Neural cell (in vitro differentiated cells): ENCODE measurements around the gene B4GALT1. TPM values are rescaled to one million over a fixed set of nuclear protein-coding genes. Genes with fewer than 3 reads are reported as not detected.

Experiments
- H2AFZ ChIP-seq: fragments of 200-600, 300-800 bp; sonication (generic), shearing (Covaris generic); 2 replicates; pipeline ENCODE4 v1.6.0; 2014; ENCODE audit warnings: low read depth, mild to moderate bottlenecking, antibody characterized with exemption, low read length, moderate library complexity
- H3F3A ChIP-seq: fragments of 200-600 bp; shearing (Covaris generic); 2 replicates; pipeline ENCODE4 v1.6.1; 2016; ENCODE audit warnings: mild to moderate bottlenecking, moderate library complexity, mixed read lengths, antibody characterized with exemption, low read length; ENCODE audit not compliant: insufficient read depth, poor library complexity, severe bottlenecking
- H3K27ac ChIP-seq: fragments of 200-600, 300-800 bp; sonication (generic), shearing (Covaris generic); 2 replicates; pipeline ENCODE4 v1.5.1; 2014; ENCODE audit warnings: mild to moderate bottlenecking, low read length, moderate library complexity
- H3K27me3 ChIP-seq: fragments of 300-800, 200-600 bp; sonication (generic), shearing (Covaris generic); 2 replicates; pipeline ENCODE4 v1.6.0; 2014; ENCODE audit warnings: mild to moderate bottlenecking, low read depth, low read length, moderate library complexity; ENCODE audit not compliant: insufficient read depth
- H3K36me3 ChIP-seq: fragments of 300-800, 200-600 bp; sonication (generic), shearing (Covaris generic); 2 replicates; pipeline ENCODE4 v1.5.1; 2014; ENCODE audit warnings: mild to moderate bottlenecking, antibody characterized with exemption, low read length, moderate library complexity; ENCODE audit not compliant: insufficient read depth
- H3K4me2 ChIP-seq: fragments of 300-800, 200-600 bp; sonication (generic), shearing (Covaris generic); 2 replicates; pipeline ENCODE4 v1.6.0; 2014; ENCODE audit warnings: mild to moderate bottlenecking, low read length
- H3K4me3 ChIP-seq: fragments of 300-800, 200-600 bp; sonication (generic), shearing (Covaris generic); 2 replicates; pipeline ENCODE4 v1.5.1; 2014; ENCODE audit warnings: mild to moderate bottlenecking, low read length, moderate library complexity
- H3K79me2 ChIP-seq: fragments of 200-600 bp; shearing (Covaris generic); replicated peaks from 2 replicates; pipeline ENCODE4 v1.6.0; 2014; ENCODE audit warnings: mild to moderate bottlenecking, low read length, moderate library complexity; ENCODE audit not compliant: insufficient read depth
- H3K9ac ChIP-seq: fragments of 300-800, 200-600 bp; sonication (generic), shearing (Covaris generic); 2 replicates; pipeline ENCODE4 v1.6.1; 2016; ENCODE audit warnings: mild to moderate bottlenecking, low read length, mixed read lengths
- H3K9me2 ChIP-seq: fragments of 200-600 bp; shearing (Covaris generic); 2 replicates; pipeline ENCODE4 v1.6.1; 2016; ENCODE audit warnings: mild to moderate bottlenecking, low read length, mixed read lengths; ENCODE audit not compliant: insufficient read depth
- H3K9me3 ChIP-seq: fragments of 200-600, 300-800 bp; sonication (generic), shearing (Covaris generic); 2 replicates; pipeline ENCODE4 v1.6.1; 2016; ENCODE audit warnings: mild to moderate bottlenecking, mixed run types, low read length, moderate library complexity, mixed read lengths
- H4K20me1 ChIP-seq: fragments of 200-600 bp; shearing (Covaris generic); 2 replicates; pipeline ENCODE4 v1.6.1; 2016; ENCODE audit warnings: mild to moderate bottlenecking, mixed run types; ENCODE audit not compliant: insufficient read depth
- CTCF ChIP-seq: fragments of 450-650 bp; IDR thresholded peaks from 2 replicates; pipeline ENCODE4 v1.5.1; 2014; ENCODE audit warnings: antibody characterized with exemption, mild to moderate bottlenecking, moderate library complexity; ENCODE audit not compliant: poor library complexity, severe bottlenecking
- EP300 ChIP-seq: fragments of 450-650 bp; conservative IDR thresholded peaks from 2 replicates; pipeline ENCODE4 v1.6.1; 2014; ENCODE audit warnings: antibody characterized with exemption, mild to moderate bottlenecking, moderate library complexity; ENCODE audit not compliant: poor library complexity, severe bottlenecking
- EZH2 ChIP-seq: fragments of 200-600, 300-800 bp; shearing (Covaris generic), sonication (generic); IDR thresholded peaks from 2 replicates; pipeline ENCODE4 v1.6.1; 2014; ENCODE audit warnings: antibody characterized with exemption, low read length, borderline replicate concordance, mild to moderate bottlenecking; ENCODE audit not compliant: insufficient read depth, poor library complexity, severe bottlenecking
- MXI1 ChIP-seq: fragments of 450-650 bp; conservative IDR thresholded peaks from 2 replicates; pipeline ENCODE4 v1.6.1; 2014; ENCODE audit warnings: antibody characterized with exemption, mild to moderate bottlenecking; ENCODE audit not compliant: poor library complexity, severe bottlenecking
- POLR2AphosphoS5 ChIP-seq: IDR thresholded peaks from 2 replicates; pipeline ENCODE4 v1.6.1; 2012
- RAD21 ChIP-seq: fragments of 450-650 bp; conservative IDR thresholded peaks from 2 replicates; pipeline ENCODE4 v1.6.1; 2014; ENCODE audit warnings: antibody characterized with exemption, mild to moderate bottlenecking, moderate library complexity
- REST ChIP-seq: IDR thresholded peaks from 2 replicates; pipeline ENCODE4 v1.6.1; 2012; ENCODE audit warnings: borderline replicate concordance
- SMC3 ChIP-seq: fragments of 450-650 bp; conservative IDR thresholded peaks from 2 replicates; pipeline ENCODE4 v1.6.1; 2014; ENCODE audit warnings: antibody characterized with exemption, mild to moderate bottlenecking, moderate library complexity; ENCODE audit not compliant: poor library complexity
- TAF1 ChIP-seq: IDR thresholded peaks from 2 replicates; pipeline ENCODE4 v1.6.1; 2012; ENCODE audit warnings: low read depth
- polyA plus RNA-seq: library from polyadenylated mRNA; depleted of rRNA; stranded (reverse); fragments of >200 nt; gene quantifications from 2 replicates; pipeline ENCODE4 v1.2.3, GENCODE V29; 2014

The B4GALT1 gene
- polyA plus RNA-seq, 1 donor from 2014 or later, result 0.41 TPM

DNA sequence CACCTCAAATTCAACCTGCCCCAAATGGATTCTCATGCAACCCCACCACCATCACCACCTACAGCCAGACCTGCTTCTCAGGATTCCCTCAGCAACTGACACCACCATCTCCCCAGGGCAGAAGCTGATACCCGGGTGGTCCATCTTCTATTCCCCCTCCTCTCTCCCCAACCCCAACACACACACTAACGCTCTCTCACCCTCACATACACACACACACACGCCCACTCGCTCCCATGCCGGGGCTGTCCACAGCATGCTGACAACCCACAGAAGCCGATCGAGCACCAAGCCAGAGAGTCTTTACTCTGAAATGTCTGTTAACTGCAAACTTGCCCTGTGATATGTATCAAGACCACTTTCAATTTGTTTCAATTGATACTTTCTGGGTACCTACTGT is 28.4 kb downstream of the B4GALT1 start:
- H3K4me2 ChIP-seq, result no peak overlapping the region
- no peaks in the 10 kb centered on the region for H3K36me3 ChIP-seq
- no peak overlapping the region for H3K9ac ChIP-seq
- H3K9me2 ChIP-seq, result no peaks in the 10 kb centered on the region
- H3K27ac ChIP-seq, result no peak overlapping the region
- no peaks in the 10 kb centered on the region for H3K79me2 ChIP-seq
- no peaks in the 10 kb centered on the region for H3F3A ChIP-seq
- no peak overlapping the region for H2AFZ ChIP-seq
- no peaks in the 10 kb centered on the region for H4K20me1 ChIP-seq
- no peak for TF ChIP-seq SMC3
- no peak for TF ChIP-seq EZH2
- no peak for TF ChIP-seq MXI1
- no peak for TF ChIP-seq TAF1
- TF ChIP-seq POLR2AphosphoS5, result no peak
- TF ChIP-seq REST, result no peak
- TF ChIP-seq RAD21, result no peak
- TF ChIP-seq CTCF, result no peak
- TF ChIP-seq EP300, result no peak
- H3K4me3 ChIP-seq, result no peak overlapping the region
- H3K27me3 ChIP-seq, result no peaks in the 10 kb centered on the region
- no peaks in the 10 kb centered on the region for H3K9me3 ChIP-seq

- Histone ChIP-seq H3K9me2 (no peaks in the 10 kb centered on the region), H3K9me3 (no peaks in the 10 kb centered on the region), H3K4me3 (no peak overlapping the region), H2AFZ (no peak overlapping the region), H4K20me1 (no peaks in the 10 kb centered on the region), H3K9ac (no peak overlapping the region), H3K4me2 (no peak overlapping the region), H3K27me3 (no peaks in the 10 kb centered on the region), H3F3A (no peaks in the 10 kb centered on the region), H3K27ac (no peak overlapping the region), H3K36me3 (no peaks in the 10 kb centered on the region), H3K79me2 (no peaks in the 10 kb centered on the region)
- TF ChIP-seq MXI1, result no peak
- no peak for TF ChIP-seq REST
- TF ChIP-seq SMC3, result no peak
- TF ChIP-seq POLR2AphosphoS5, result no peak
Measured at GRCh38 chr9:33137781-33138264, 29.3 kb downstream of the B4GALT1 start.
